ENCODE data around the gene RFX2.
"Not testable (repeated sequence)": the region's sequence is repeated elsewhere in the genome, so short reads cannot be mapped to it uniquely, and the experiment has no call there.

Gene RFX2

DNA sequence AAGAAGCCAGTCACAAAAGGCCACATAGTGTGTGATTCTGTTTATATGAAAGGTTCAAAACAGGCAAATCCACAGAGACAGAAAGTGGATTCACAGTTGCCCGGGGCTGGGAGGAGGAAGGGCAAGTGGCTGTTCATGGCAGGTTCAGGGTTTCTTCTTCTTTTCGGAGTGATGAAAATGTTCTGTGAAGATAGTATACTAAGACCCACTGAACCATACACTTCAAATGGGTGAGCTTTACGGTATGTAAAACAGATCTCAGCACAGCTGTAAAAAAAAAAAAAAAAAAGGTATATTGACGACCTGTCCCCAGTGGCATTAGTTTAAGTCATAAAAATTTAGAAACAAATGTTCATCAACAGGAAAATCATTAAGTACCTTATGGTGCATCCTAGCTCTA is 32.2 kb downstream of the RFX2 start:
- in situ Hi-C loops (cut with MboI; ENCODE audit: low sequenced_read_pairs): no loop called here

DNA sequence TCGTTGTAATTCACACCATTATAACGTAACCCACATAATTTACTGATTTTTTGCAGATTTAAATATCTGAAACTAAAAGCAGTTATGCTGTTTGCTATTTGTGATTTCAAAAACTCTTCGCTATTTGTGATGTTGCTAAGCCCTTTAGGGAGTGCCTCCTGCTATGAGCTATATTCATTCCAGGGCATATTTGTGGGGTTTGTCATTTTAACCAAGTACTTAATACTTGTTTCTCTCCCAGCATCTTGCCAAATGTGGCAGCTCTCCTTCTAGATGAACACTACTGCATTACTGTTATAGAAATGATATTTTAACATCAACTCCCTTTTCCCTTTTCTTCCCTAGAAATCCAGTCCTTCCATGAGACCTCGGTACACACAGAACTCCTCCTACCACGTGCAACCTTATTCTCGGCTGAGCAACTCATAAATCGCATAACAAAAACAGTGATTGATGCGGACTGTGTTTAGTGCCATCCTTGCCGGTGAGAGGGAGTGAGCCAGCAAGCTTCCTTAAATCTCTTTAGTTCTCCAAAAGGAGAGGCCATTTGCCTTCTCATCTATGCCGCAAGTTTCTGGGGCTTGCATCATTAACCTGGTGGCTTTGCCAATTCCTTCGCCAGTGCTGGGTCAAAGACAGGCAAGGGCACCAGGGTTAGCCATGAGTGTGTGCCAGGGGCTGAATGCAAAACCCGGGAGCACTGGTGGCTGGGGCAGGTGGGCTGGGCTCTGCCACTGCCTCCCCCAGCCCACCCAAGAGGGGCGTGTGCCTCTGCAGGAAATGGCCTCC is 33.4 kb downstream of the RFX2 start:
- in situ Hi-C loops (cut with MboI; ENCODE audit: low sequenced_read_pairs): no loop called here

DNA sequence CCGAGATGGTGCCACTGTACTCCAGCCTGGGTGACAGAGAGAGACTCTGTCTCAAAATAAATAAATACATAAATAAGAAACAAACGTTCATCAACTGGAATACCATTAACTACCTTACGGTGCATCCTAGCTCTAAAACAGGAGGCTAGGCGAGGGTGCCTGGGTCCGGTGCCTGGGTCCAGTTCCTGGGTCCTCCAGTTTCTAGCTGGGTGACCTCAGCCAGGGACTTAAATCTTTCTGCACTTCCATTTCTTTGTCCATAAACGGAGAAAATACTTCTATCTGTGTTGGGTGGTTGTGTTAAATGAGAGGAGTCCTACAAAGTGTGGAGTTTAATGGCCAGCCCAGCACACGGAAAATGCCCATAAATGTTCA is 34.0 kb downstream of the RFX2 start:
- in situ Hi-C loops (cut with MboI; ENCODE audit: low sequenced_read_pairs): no loop called here

DNA sequence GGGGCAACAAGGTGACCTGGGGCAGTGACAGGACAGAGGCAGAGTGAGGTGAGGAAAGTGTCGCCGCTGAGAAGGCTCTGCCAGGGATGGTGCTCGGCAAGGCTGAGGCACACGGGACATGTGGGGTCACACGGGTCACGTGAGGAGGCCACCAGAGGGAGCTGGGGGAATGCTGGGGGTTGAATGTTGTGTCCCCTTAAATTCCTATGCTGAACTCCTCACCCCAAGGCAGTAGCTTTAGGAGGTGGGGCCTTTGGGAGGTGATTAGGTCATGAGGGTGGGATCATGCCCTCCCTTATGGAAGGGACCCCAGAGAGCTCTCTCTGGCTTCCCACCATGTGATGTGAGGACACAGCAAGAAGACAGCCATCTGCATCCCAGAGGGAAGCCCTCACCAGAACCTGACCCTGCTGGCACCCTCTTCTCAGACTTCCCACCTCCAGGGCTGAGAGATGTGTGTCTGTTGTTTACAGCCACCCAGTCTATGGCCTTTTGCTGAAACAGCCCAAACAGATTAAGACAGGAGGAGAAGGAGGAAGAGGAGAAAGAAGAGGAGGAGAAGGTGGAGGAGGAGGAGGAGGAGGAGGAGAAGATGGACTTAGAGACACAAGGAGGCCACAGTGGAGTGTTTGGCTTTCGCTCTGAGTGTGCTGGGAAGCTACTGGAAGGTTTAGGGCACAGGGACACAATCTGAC is 35.4 kb downstream of the RFX2 start:
- in situ Hi-C loops (cut with MboI; ENCODE audit: low sequenced_read_pairs): no loop called here

DNA sequence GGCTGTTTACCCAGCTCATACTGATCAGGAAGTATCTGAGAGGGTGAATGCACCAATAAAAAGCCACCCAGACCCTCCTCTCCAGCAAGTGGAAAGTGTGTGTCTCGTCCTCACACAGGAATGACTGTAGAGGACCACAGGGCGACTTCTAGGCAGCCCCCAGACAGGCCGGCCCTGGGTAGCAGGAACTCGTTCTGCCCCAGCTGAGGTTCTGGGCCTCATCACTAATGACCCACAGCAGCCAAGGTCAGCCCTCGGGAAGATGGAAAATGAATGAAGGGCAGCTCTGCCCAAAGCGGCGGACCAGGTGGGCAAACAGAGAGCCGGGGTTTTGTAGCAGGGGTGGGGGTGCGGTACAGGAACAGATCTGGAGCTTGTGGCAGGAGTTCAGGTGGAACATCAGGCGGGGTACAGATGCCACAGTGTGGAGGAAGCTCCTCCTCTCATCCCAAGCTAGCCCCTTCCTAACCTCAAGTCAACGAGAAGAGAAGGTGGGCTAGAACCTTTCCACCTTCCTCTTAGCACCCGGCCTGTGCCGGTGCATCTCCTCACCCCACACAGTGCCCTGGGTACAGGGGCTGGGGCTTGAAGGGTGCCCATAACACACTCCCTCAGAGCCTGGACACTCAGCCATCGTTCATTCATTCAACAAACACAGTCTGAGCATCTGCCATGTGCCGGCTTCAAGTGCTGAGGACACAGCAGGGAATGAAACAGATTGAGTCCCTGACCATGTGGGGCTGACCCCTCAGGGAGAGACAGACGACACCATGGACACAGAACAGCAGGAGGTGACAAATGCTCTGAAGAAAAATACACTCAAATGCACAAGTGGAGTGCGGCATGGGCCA is 36.2 kb downstream of the RFX2 start:
- in situ Hi-C loops (cut with MboI; ENCODE audit: low sequenced_read_pairs): no loop called here

DNA sequence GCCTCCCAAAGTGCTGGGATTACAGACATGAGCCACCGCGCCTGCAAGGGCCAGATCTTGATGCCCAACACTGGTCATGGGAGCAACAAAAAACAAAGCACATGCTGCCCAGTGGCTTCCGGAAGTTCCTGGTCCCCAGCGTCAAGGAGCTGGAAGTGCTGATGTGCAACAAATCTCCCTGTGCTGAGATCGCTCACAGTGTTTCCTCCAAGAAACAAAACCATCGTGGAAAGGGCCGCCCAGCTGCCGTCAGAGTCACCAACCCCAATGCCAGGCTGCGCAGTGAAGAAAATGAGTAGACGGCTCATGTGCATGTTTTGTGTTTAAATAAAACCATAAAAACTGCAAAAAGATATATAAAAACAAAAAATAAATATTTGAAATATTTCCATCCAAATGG is 37.1 kb downstream of the RFX2 start:
- in situ Hi-C loops (cut with MboI; ENCODE audit: low sequenced_read_pairs): not testable (repeated sequence)

DNA sequence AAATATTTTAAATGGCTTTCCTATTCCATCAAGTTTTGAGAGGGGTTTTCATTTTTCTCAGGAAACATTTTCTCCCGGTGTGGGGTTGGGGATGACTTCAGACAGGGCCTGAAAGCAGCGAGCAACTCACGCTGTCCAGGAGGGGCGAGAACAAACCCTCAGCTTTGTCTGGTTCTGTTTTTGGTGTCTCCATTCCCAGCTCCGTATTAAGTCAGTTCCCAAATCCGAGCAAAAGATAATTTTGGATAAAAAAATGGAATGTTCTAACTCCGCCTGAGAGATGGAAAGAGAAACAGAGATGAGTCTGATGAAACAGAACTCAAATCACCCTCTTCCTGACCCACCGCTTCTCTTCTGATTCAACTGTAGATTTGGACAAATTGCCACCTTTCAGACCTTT is 38.4 kb downstream of the RFX2 start:
- in situ Hi-C loops (cut with MboI; ENCODE audit: low sequenced_read_pairs): no loop called here

DNA sequence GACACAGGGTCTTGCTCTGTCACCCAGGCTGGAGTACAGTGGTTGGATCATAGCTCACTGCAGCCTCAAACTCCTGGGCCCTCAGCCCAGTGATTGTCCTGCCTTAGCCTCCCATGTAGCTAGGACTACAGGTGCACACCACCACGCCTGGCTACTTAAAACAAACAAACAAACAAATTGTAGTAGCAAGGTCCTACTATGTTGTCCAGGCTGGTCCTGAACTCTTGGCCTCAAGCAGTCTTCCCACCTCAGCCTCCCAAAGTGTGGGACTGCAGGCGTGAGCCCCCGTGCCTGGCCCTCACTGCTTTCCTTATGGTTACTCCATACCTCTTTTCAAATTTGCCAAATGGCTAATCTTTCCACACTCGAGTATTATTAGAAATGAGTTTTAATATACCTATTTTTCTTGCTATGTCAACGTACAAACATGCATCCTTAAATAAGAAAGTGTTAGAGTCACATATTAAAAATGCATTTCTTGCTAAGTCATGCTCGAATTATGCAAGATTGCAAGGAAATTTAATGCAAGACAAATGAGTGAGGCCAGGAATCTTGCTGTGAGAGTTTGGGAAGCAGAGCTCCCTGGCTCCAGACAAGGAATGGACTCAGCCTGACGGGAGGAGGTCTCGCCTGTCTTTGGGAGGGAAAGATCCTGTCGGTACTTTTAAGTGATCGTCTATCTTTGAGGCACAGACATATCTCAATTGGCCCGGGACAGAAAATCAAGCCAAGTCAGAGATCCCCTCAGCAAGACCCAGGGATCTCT is 39.4 kb downstream of the RFX2 start:
- in situ Hi-C loops (cut with MboI; ENCODE audit: low sequenced_read_pairs): no loop called here

DNA sequence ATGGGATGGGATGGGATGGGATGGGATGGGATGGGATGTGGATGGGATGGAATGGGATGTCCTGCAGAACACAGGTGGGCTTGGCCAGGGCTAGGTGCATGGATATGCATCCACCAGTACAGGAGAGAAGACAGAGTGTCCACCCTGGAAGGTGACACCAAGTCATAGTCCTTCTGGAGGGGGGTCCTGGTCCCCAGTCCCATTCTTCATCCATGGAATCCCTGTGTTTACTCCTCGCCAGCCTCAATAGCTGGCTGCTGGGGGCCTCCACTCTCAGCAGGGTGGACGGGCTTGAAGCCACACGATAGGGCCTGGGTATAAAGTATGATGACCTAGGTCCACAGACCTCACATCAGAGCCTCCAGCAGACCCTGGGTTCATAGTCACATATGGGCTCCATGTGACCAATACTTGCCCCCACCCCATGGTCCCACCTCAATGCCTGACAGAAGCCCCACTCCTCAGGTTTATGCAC is 40.1 kb downstream of the RFX2 start:
- in situ Hi-C loops (cut with MboI; ENCODE audit: low sequenced_read_pairs): no loop called here

DNA sequence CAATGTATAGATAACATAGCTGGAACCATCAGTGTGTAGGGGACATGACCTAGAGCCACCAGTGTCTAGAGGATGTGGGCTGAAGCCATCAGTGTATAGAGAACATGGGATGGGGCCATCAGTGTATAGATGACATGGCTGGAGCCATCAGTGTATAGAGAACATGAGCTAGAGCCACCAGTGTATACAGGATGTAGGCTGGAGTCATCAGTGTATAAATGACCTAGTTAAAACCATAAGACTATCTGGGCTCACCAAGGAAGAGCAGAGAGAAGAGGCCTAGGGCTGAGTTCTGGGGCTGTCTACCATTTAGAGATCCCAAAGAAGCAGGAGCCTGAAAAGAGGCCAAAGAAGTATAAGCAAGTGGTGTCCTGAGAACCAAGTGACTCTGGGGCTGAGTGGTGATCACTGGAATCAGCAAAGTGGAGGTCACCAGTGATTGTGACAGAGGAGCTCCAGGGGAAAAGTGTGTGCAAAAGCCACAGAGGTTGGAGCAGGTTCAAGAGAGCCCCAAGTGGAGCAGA is 41.0 kb downstream of the RFX2 start:
- in situ Hi-C loops (cut with MboI; ENCODE audit: low sequenced_read_pairs): no loop called here

DNA sequence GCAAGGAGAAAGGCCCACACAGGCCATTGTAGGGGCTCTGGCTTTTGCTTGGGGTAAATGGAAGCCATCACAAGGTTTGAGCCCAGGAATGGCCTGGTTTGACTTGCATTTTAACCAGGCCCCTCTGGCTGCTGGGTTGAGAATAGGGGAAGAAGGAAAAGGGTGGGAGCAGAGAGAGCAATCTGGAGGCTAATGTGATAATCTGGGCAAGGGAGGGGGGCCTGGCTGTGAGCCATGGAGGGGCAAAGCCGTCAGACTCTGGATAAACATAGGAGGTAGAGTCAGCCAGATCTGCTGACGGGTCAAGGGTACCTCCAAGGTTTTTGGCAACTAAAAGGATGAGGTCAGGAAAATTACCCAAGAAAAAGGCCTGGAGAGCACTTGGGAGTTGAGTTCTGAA is 41.6 kb downstream of the RFX2 start:
- in situ Hi-C loops (cut with MboI; ENCODE audit: low sequenced_read_pairs): no loop called here

DNA sequence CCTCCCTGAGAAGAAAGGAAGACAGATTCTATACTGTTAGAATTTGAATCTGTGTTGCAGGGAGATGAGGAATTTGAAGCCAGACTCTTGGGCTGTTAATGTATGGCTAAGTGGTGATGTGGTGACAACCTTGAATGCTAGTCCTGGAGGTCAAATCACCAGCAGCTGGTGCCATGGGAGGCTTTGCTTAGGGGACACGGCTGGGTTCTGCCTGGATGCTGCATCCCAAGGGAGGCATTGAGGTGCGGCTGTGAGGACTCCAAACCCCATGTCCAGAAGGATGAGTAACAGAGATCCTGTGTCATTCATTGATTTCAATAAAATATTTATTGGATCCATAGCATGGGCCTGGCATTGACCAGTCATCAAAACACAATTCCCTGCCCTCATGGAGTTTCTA is 42.3 kb downstream of the RFX2 start:
- in situ Hi-C loops (cut with MboI; ENCODE audit: low sequenced_read_pairs): no loop called here

DNA sequence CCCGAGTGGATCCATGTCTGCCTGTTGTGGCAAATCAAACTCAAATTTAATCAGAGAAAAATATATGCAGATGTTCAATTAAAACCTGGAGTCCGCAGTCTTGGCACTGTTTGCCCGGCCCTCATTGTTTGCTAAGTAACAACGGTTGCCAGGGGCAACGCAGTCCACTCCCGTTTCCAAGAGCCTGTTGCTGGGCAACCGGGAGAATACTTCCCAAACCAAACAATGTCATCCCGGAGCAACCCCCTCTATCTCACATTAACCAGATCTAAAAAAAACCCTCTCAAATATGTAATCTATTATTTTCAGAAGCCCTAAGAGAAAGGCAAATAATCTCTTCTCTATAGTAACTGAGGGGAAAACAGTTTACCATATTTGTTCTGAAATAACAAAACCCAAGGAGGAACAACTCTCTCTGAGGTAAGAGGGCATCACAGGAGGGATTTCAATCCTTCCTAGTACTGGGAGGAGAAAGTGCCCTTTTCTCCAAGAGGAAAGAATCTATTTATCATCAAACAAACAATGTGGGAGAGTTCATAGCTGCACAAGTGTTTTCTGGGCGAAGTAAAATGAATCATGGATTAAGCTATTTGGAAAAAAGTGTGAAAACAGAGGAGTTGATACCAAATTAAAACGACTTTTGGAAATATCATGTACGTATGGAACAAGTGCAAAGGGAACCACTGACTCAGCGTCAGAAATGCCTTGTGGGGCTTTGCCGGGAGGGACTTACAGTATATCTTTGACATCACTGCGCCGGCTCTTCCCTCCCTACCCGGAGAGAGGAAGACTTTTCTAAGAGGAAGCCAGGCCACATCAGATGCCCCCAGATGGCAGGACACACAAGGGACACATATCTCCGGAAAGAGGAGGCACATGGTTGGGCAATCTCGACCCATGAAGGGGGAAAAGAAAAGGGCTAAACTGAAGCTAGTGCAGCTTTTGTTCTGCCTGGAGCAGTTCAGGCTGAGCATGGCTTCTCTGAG is 43.3 kb downstream of the RFX2 start:
- in situ Hi-C loops (cut with MboI; ENCODE audit: low sequenced_read_pairs): no loop called here

DNA sequence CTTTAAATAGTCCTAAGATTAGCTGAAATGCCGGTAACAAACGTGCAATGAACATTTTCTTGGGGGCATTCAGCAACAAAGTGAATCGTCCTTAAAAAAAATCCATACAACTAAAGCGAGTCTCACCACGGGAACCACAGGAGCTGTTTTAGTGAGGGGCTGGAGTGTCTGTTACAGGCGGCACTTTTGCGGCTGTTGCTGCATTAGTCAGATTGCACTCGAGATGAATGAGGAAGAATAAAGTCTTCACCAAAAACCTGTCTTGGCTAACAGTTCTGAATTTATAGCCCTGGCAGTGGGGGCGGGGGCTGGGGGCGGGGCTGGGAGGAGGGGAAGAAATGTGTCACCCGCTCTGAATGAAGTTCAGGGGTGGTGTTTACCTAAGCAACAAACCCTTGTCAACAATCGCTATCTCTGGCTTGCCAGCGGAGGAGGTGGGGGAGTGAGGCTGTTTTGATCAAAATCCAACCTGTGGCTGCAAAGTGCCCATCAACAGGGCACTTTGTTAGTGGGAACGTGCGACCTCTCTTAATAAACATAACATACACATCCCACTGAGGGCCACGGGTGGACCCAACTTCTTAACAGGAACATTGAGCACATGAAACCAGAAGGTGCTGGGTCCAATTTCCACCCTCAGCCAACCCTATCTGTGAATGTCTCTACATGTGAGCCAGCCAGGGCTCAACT is 44.5 kb downstream of the RFX2 start:
- in situ Hi-C loops (cut with MboI; ENCODE audit: low sequenced_read_pairs): no loop called here

DNA sequence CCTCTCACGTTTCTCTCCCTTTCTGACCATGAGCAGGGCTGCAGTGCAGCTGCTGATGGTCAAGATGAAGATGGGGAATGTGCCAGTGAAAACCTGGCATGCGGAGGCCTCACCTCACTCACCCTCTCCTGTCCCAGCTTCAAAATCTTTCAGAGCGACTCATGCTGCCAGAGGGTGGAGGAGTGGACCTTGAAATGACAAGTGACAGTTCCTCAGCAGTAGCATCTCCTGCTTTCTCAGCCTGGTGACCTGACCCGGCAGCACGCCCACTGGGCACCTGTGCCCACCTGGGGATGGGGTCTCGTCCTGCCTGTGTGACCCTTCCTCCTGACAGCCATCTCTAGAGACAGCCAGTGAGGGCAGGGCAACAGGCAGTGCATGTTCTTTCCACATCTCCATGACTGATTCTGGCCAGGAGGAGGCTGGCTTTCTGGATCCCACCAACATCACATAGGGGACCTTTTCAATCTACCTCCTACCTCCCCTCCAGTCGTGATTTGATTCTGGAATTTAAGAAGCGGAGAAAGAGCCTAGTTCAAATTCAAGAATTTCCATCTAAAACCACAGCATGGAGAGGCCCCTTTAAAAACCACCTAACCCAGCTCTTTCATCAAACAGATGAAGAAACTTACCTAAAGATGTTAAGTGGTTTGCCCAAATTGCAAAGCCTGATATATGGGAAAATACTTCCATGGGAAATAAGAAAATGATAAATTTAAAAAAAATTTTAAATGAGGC is 45.8 kb downstream of the RFX2 start:
- in situ Hi-C loops (cut with MboI; ENCODE audit: low sequenced_read_pairs): no loop called here

DNA sequence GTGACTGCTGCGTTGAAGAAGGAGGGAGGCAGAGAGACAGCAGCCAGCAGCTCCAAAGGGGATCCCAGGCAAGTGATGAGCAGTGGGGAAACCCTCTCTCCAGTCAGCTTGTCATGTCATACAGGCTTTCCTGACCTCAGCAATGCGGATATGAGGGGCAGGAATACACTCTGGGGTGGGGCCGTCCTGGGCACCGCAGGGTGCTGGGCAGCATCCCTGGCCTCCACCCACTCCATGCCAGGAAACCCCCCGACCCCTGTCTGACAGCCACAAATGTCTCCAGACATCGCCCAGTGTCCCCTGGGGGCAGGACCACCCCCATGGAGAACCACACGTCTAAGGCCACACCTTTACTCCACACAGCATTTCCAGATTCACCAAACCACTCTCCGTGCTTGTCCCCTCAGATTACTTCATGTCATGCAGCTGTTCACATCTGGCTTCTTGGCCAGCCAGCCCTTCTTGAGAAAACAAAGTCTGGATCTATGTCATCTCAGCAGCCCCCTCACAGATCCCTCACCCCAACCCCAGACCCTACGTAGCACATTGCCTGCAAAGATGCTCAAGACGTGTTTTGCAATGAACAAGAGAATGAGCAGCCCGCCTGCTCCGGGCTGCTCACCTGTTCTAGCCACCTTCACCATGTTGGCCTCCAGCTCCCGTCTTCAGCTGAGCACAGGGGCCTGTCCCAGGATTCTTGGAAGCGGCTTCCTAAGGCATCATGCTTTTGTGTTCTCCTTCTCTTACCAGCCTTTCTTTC is 46.5 kb downstream of the RFX2 start:
- in situ Hi-C loops (cut with MboI; ENCODE audit: low sequenced_read_pairs): no loop called here

DNA sequence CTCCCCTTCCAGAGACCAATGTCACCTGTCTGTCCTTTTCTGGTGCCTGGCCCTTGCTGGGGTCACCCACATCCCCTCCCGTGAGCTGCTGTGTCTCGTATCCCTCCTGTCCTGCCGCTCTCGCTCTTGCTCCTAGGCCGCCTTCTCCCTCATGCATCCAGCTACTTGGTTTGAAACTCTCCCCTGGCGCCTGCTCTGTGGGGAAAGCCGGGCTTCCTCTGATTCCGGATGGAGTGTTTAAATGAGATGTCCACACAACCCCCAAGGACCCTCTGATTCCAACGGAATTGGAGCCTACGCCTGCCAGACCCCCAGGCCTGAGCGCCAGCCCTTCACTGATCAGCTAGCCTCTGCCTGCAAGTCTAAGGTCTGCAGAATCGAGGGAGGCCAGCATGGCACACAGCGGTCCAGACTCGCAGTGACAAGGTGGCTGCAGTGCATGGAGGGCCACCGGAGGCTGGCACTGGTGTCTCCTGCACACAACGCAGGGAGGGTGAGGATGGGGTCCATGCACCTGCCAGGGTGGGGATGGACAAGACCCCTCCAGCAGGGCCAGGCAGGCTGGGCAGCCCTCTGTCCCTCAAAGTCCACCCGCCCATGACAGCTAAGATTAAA is 47.2 kb downstream of the RFX2 start:
- in situ Hi-C loops (cut with MboI; ENCODE audit: low sequenced_read_pairs): no loop called here

Measured in HL-60/S4 treated with phorbol 12-myristate 13-acetate at 8.2 ng/mL for 4 days and 3 days (cell line).